Limb (tissue), 2 donors: Measurements from ENCODE around the gene OBSL1.

Source experiments
- DNase-seq, 2 donors: peaks; one replicate each; pipeline ENCODE4 v3.0.0-alpha.2; 2016; ENCODE audit errors: extremely low spot score in 2 of 2

Gene OBSL1

GRCh38 chr2:219514836-219515235, 56.5 kb downstream of the OBSL1 start:
- DNase-seq = no peak

- no peak for DNase-seq
Observed at GRCh38 chr2:219514196-219514761, 57.1 kb downstream of the OBSL1 start, which contains the start of gene ASIC4. Gene ASIC4 (plus strand): TSS chr2:219514482. CDS start chr2:219514725, 243 bp downstream.

GRCh38 chr2:219513787-219514186, 57.6 kb downstream of the OBSL1 start:
- DNase-seq = no peak

GRCh38 chr2:219512524-219513216, 58.7 kb downstream of the OBSL1 start:
- no peak for DNase-seq

- DNase-seq = peak in 1 of 2 donors; percentile 72
Observed at GRCh38 chr2:219511547-219512325, 59.6 kb downstream of the OBSL1 start.

GRCh38 chr2:219510512-219511135, 60.7 kb downstream of the OBSL1 start:
- no peak for DNase-seq

- DNase-seq = peak in 1 of 2 donors; percentile 75
Observed at GRCh38 chr2:219509780-219510511, 61.4 kb downstream of the OBSL1 start.

GRCh38 chr2:219508971-219509779, 62.2 kb downstream of the OBSL1 start:
- peak in 1 of 2 donors; percentile 68 for DNase-seq

- DNase-seq = no peak
Observed at GRCh38 chr2:219508444-219508734, 63.0 kb downstream of the OBSL1 start.

- DNase-seq = no peak
Observed at GRCh38 chr2:219507581-219508443, 63.5 kb downstream of the OBSL1 start.

GRCh38 chr2:219506802-219507526, 64.4 kb downstream of the OBSL1 start:
- DNase-seq = no peak

GRCh38 chr2:219506153-219506801, 65.1 kb downstream of the OBSL1 start:
- no peak for DNase-seq

- no peak for DNase-seq
Observed at GRCh38 chr2:219505585-219505984, 65.8 kb downstream of the OBSL1 start.

- DNase-seq = no peak
Observed at GRCh38 chr2:219502618-219503017, 68.7 kb downstream of the OBSL1 start.

GRCh38 chr2:219501849-219502248, 69.5 kb downstream of the OBSL1 start:
- no peak for DNase-seq
